HG02943 (cell line): ENCODE data around the gene SETD2.
"Not testable (repeated sequence)": the region's sequence is repeated elsewhere in the genome, so short reads cannot be mapped to it uniquely, and the experiment has no call there.

Experiments used
- ATAC-seq: cut with Tn5 transposase; IDR thresholded peaks from one replicate; pipeline ENCODE4 v1.9.1; 2021; ENCODE audit warnings: mild to moderate bottlenecking, low read depth, moderate library complexity; ENCODE audit not compliant: unreplicated experiment

SETD2 gene

GRCh38 chr3:47108546-47108945 lies 55.4 kb downstream of the SETD2 start:
- ATAC-seq = no peak

GRCh38 chr3:47104259-47104658 lies 59.7 kb downstream of the SETD2 start:
- ATAC-seq = no peak

- no peak for ATAC-seq
Measured at GRCh38 chr3:47103619-47104018, 60.3 kb downstream of the SETD2 start.

- ATAC-seq = no peak
Measured at GRCh38 chr3:47102081-47102600, 61.8 kb downstream of the SETD2 start.

GRCh38 chr3:47098910-47099309 lies 65.0 kb downstream of the SETD2 start:
- ATAC-seq = no peak

GRCh38 chr3:47097864-47098263 lies 66.0 kb downstream of the SETD2 start:
- ATAC-seq = no peak

GRCh38 chr3:47096959-47097358 lies 67.0 kb downstream of the SETD2 start:
- ATAC-seq = no peak

GRCh38 chr3:47092090-47092489 lies 71.8 kb downstream of the SETD2 start:
- no peak for ATAC-seq

- ATAC-seq = no peak
Measured at GRCh38 chr3:47089630-47090029, 74.3 kb downstream of the SETD2 start.

- ATAC-seq = no peak
Measured at GRCh38 chr3:47086071-47086470, 77.8 kb downstream of the SETD2 start.

GRCh38 chr3:47083786-47084185 lies 80.1 kb downstream of the SETD2 start:
- ATAC-seq = no peak

- no peak for ATAC-seq
Measured at GRCh38 chr3:47082519-47082918, 81.4 kb downstream of the SETD2 start.

- no peak for ATAC-seq
Measured at GRCh38 chr3:47079432-47079831, 84.5 kb downstream of the SETD2 start.

- ATAC-seq = no peak
Measured at GRCh38 chr3:47073685-47074084, 90.2 kb downstream of the SETD2 start.

GRCh38 chr3:47070770-47071169 lies 93.1 kb downstream of the SETD2 start:
- ATAC-seq = no peak

- not testable (repeated sequence) for ATAC-seq
Measured at GRCh38 chr3:47066259-47066658, 97.7 kb downstream of the SETD2 start.

- ATAC-seq = no peak
Measured at GRCh38 chr3:47065681-47066080, 98.2 kb downstream of the SETD2 start.

- ATAC-seq = no peak
Measured at GRCh38 chr3:47065058-47065457, 98.9 kb downstream of the SETD2 start.

GRCh38 chr3:47057212-47057671 lies 106.7 kb downstream of the SETD2 start:
- no peak for ATAC-seq

- no peak for ATAC-seq
Measured at GRCh38 chr3:47056705-47057104, 107.2 kb downstream of the SETD2 start.

GRCh38 chr3:47054412-47054811 lies 109.5 kb downstream of the SETD2 start:
- ATAC-seq = no peak

GRCh38 chr3:47047673-47048072 lies 116.2 kb downstream of the SETD2 start:
- ATAC-seq = no peak

- ATAC-seq = no peak
Measured at GRCh38 chr3:47047069-47047468, 116.8 kb downstream of the SETD2 start.
